GM19240 (cell line): ENCODE results near the gene EPHX1.
"Not testable (repeated sequence)": the region's sequence is repeated elsewhere in the genome, so short reads cannot be mapped to it uniquely, and the experiment has no call there.

Experiments
- DNase-seq: peaks from one replicate; pipeline ENCODE4 v3.0.0; 2011; ENCODE audit warnings: low spot score; ENCODE audit not compliant: insufficient read length

EPHX1 gene

GRCh38 chr1:225809842-225810578 lies at the start of gene EPHX1:
Gene EPHX1 (plus strand): TSS chr1:225810124. CDS start chr1:225828730, 18,606 bp downstream.
- DNase-seq: peak; percentile 88

GRCh38 chr1:225760531-225760930 lies 49.4 kb upstream of the EPHX1 start:
- DNase-seq: no peak

GRCh38 chr1:225761395-225761794 lies 48.5 kb upstream of the EPHX1 start:
- not testable (repeated sequence) for DNase-seq

GRCh38 chr1:225762002-225762441 lies 47.9 kb upstream of the EPHX1 start:
- no peak for DNase-seq

- no peak for DNase-seq
These were observed 47.5 kb upstream of the EPHX1 start for GRCh38 chr1:225762444-225762843.

- no peak for DNase-seq
These were observed 46.0 kb upstream of the EPHX1 start for GRCh38 chr1:225763716-225764548.

- DNase-seq: no peak
These were observed 43.8 kb upstream of the EPHX1 start for GRCh38 chr1:225765982-225766674.

GRCh38 chr1:225766967-225767633 lies 42.8 kb upstream of the EPHX1 start:
- no peak for DNase-seq

GRCh38 chr1:225767634-225768540 lies 42.0 kb upstream of the EPHX1 start:
- no peak for DNase-seq

GRCh38 chr1:225768662-225769426 lies 41.1 kb upstream of the EPHX1 start:
- DNase-seq: no peak

- DNase-seq: no peak
These were observed 40.2 kb upstream of the EPHX1 start for GRCh38 chr1:225769687-225770086.

- DNase-seq: no peak
These were observed 39.2 kb upstream of the EPHX1 start for GRCh38 chr1:225770561-225771248.

GRCh38 chr1:225771661-225772322 lies 38.1 kb upstream of the EPHX1 start:
- no peak for DNase-seq

- DNase-seq: peak; percentile 31
These were observed 37.6 kb upstream of the EPHX1 start for GRCh38 chr1:225772323-225772768.

GRCh38 chr1:225772848-225773247 lies 37.1 kb upstream of the EPHX1 start:
- no peak for DNase-seq

GRCh38 chr1:225774281-225775147 lies 35.4 kb upstream of the EPHX1 start:
- no peak for DNase-seq

- no peak for DNase-seq
These were observed 33.6 kb upstream of the EPHX1 start for GRCh38 chr1:225776294-225776693.
